Activated naive CD4-positive, alpha-beta T cell (primary cell): ENCODE results near the gene TFDP2.

Experiments
- DNase-seq, 4 experiments: peaks; one replicate each; lab custom pipeline; 2025; lab: John Stamatoyannopoulos, UW

TFDP2 gene

DNA sequence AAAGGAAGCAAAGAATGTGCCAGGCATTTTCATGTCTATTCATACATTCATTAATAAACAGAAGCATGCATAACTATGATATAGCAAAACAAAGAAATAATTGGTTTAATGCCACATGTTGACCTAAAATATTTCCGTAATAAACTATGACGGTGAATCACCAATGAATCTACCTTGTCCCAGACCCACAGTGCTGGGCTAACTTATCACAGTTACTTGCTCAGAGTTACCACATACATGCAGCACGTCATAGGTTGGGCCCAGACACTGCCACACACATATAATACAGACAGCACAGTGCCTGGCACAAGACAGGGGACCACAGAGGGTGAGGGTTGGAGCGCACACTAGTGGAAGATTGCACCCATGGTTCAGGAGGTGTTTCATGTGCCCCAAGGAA is 186.0 kb downstream of the TFDP2 start:
- no peak for DNase-seq

- no peak for DNase-seq
Observed at GRCh38 chr3:141960731-141961130, 188.6 kb downstream of the TFDP2 start.

- no peak for DNase-seq
Observed at GRCh38 chr3:141959589-141960554, 189.5 kb downstream of the TFDP2 start.

DNA sequence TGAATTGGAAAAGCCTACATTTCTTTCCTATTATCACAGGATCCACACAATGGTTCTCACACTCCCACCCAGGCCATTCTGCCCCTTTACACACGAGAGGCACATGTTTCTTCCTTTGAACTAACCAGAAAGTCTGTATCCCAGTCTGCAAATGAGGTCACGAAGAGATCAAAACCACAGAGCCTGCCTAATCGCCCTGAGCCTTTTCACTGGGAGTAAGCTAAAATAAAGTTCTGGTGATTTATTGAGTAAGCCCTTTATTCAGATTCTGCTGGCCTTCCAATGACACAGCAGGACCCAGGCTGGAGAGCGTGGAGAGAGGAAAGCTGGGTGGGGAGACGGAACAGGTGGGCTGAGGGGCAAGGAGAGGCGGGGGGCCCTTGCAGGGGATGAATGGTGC is 194.2 kb downstream of the TFDP2 start:
- no peak for DNase-seq

DNA sequence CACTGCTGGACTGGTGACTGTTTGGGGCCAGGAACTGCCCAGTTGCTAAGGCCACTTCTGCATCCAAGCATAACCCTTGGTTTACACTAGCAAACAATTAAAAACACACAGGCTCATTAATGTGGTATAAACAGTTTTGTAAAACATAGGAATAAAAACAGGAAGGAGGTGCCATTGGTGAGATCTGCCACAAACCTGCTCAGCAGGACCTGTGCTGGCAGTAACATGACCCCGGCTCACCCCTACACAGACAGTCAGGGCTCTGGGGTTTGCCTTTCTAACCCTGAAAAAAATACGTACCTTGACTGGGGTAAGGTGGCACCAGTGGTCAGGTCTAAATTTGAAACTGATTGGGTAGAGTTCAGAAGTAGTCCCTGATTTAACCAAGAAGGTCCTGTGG is 196.7 kb downstream of the TFDP2 start:
- no peak for DNase-seq

GRCh38 chr3:141950572-141951493 is 198.5 kb downstream of the TFDP2 start:
- no peak for DNase-seq

- no peak for DNase-seq
Observed at GRCh38 chr3:141949972-141950371, 199.4 kb downstream of the TFDP2 start.

- DNase-seq = no peak
Observed at GRCh38 chr3:141949399-141949798, 199.9 kb downstream of the TFDP2 start.

- no peak for DNase-seq
Observed at GRCh38 chr3:141945726-141946485, 203.4 kb downstream of the TFDP2 start.

- DNase-seq = no peak
Observed at GRCh38 chr3:141942006-141942405, 207.3 kb downstream of the TFDP2 start.

DNA sequence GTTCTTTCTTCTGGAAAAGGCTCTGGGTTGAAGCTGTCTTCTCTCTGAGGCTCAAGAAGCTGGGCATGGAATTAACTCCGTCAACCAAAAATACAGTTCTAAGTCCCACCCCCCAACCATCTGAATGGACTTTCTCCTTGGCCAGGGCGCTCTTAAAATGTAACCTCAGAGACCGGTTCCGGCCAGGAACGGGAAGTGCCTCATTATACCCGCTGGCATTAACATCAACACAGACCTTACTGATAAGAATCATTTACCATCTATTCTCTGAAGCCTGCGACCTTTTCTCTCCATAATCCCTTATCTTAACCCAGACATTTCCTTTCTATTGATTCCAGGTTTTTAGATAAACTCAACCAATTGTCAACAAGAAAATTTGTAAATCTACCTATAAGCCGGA is 208.3 kb downstream of the TFDP2 start:
- DNase-seq = no peak

DNA sequence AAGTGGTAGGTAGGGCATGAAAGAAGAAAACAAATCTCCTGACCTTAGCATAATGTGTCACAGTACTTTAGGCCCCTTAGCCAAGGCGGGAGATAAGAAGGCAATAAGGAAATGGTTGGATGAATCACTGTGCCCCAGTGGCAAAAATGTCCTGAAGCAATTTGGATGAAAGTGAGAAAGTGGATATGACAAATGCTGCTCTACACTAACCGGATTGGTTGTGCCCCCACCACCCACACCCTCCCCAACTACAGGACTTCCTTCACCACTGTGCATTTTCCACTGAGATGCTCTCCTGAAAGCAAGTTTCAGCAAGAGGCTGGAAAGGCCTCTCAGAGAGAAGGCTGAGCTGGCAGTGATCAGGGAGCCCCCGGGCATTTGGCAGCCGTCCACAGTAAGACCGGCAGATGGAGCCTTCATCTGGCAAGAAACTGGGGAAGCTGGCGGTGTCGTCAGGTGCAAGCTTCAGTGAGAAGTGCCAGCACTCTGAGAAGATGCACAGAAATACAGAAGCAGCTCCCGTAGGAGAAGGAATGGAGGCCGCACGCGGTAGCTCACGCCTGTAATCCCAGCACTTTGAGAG is 209.1 kb downstream of the TFDP2 start:
- DNase-seq = no peak

- no peak for DNase-seq
Observed at GRCh38 chr3:141939759-141940158, 209.6 kb downstream of the TFDP2 start.

GRCh38 chr3:141938011-141938500 is 211.3 kb downstream of the TFDP2 start:
- DNase-seq = no peak

- DNase-seq = no peak
Observed at GRCh38 chr3:141934354-141934753, 215.0 kb downstream of the TFDP2 start.

GRCh38 chr3:141933421-141934300 is 215.7 kb downstream of the TFDP2 start:
- no peak for DNase-seq

GRCh38 chr3:141930801-141931200 is 218.5 kb downstream of the TFDP2 start:
- DNase-seq = no peak

DNA sequence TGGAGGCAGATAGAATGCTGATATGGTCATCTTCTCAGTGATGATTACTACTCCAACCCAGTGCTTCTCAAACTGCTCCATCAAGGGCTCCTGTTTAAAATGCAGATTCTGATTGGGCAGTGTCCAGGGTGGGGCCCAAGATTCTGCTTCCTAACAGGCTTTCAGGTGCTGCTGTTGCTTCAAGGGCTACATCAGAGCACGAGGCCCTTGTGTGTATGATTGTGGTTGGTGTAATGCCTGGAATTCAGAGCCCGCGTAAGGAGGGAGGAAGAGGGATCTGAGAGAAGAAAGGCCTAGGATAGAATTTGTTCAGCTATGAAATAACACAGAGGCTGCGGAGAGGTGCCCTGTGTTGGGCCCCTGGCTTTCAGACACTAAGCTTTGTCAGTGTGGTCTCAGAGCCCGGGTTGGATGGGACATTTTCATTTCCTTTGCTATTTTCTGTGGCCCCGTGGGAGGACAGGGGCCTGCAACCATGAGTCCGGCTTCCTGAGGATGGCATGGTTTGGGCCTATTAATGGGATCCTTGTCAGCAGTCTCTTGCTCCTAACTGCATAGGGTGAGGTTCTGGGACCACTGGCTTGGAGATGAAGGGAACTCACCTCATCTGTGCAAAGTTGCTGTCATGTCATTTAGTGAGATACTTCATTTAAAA is 219.9 kb downstream of the TFDP2 start:
- DNase-seq = no peak

- no peak for DNase-seq
Observed at GRCh38 chr3:141928631-141929270, 220.6 kb downstream of the TFDP2 start.
